H1 (cell line): ENCODE measurements around the gene PLA2G1B. TPM values are rescaled to one million over a fixed set of nuclear protein-coding genes. Genes with fewer than 3 reads are reported as not detected.

ENCODE experiments used
- CBX8 ChIP-seq: fragments of 300-800, 300-1000 bp; sonication (generic); IDR thresholded peaks from 2 replicates; pipeline ENCODE4 v1.7.1; 2016; ENCODE audit warnings: low read depth, low read length, borderline replicate concordance
- CHD1 ChIP-seq: IDR thresholded peaks from 2 replicates; pipeline ENCODE4 v1.6.1; 2012; ENCODE audit warnings: low read depth, low read length, improper control_type of control experiment
- CREB1 ChIP-seq: IDR thresholded peaks from 2 replicates; pipeline ENCODE4 v1.6.1; 2012; ENCODE audit warnings: inconsistent platforms
- JUN ChIP-seq: IDR thresholded peaks from 2 replicates; pipeline ENCODE4 v1.6.1; 2011; ENCODE audit warnings: low read depth, mild to moderate bottlenecking, improper control_type of control experiment, low read length
- ZNF274 ChIP-seq: IDR thresholded peaks from 2 replicates; pipeline ENCODE4 v1.7.0; 2012; ENCODE audit warnings: low read length, borderline replicate concordance; ENCODE audit errors: extremely low read depth
- polyA plus RNA-seq, 7 experiments: library from polyadenylated mRNA; depleted of rRNA in 3 of 7; stranded (reverse) in 5 of 7; unstranded in 2 of 7; fragments of >200 nt in 5 of 7; fragments of 200-250 nt in 2 of 7; gene quantifications; 1 replicate in 5 of 7; 2 replicates in 1 of 7; 4 replicates in 1 of 7; pipeline versions ENCODE4 v1.2.1 to v1.2.3, GENCODE V29; 2011 to 2013; ENCODE audit warnings: missing spikeins in 2 of 7, mixed read lengths in 2 of 7
- total RNA-seq: library from RNA; stranded (reverse); fragmentation: NEBNext Ultra II Directional; extraction: Animal tissue kit (Norgen Biotek cat#: 25700); gene quantifications from 2 replicates; pipeline ENCODE4 v1.2.1, GENCODE V29; 2021

Gene PLA2G1B
- total and polyA plus RNA-seq, 2 of the 8 experiments (the other 6 are each of a cell fraction or from before 2014, with no cell fraction given): not detected

- TF ChIP-seq CREB1: no peak
- no peak for TF ChIP-seq ZNF274
- no peak for TF ChIP-seq CBX8
- TF ChIP-seq CHD1: no peak
- no peak for TF ChIP-seq JUN
These were observed 39.8 kb upstream of the PLA2G1B start (continued) for GRCh38 chr12:120367233-120367923.
